Left forelimb (tissue), 1 donor: Measurements from ENCODE around the gene SHC3.

Experiments used
- DNase-seq: peaks from one replicate; pipeline ENCODE4 v3.0.0-alpha.2; 2018; ENCODE audit warnings: low spot score

The SHC3 gene

GRCh38 chr9:89052470-89053097, 126.0 kb downstream of the SHC3 start:
- DNase-seq = no peak

- DNase-seq = no peak
These were observed 127.1 kb downstream of the SHC3 start for GRCh38 chr9:89051421-89052025.

- no peak for DNase-seq
These were observed 129.0 kb downstream of the SHC3 start for GRCh38 chr9:89049646-89050045.

GRCh38 chr9:89048616-89049015, 130.0 kb downstream of the SHC3 start:
- no peak for DNase-seq

DNA sequence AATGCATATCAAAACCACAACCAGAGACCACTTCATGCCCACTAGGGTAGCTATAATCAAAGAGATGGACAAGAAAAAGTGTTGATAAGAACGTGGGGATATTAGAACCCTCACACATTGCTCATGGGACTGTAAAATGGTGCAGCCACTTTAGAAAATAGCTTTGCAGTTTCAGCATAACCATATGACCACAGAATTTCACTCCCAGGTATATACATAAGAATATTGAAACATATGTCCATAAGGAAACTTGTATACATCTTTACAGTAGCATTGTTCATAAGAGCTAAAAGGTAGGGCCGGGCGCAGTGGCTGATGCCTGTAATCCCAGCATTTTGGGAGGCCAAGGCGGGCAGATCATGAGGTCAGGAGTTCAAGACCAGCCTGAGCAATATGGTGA, 131.0 kb downstream of the SHC3 start:
- DNase-seq = no peak

- DNase-seq = no peak
These were observed 131.8 kb downstream of the SHC3 start for GRCh38 chr9:89046832-89047231.

GRCh38 chr9:89044881-89045280, 133.7 kb downstream of the SHC3 start:
- DNase-seq = no peak

- DNase-seq = no peak
These were observed 134.5 kb downstream of the SHC3 start for GRCh38 chr9:89044104-89044503.

DNA sequence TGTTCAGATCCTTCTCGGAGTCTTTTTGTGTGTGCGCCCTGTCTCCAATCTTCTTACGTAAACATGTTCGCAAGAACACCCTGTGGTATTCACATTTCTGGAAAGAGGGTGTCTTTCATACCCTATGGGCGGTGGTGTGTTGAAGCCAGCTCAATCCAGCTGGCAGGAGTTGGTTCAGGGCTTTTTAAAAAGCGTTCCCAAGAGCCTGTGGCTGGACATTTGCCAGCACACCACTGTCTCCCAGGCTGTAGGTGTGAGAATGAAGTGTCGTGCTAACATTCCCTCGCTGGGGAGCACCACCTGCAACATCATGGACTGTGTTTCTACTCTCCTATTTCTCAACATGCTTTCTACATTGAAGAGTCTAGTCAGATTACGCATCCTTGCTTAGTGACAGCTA, 135.6 kb downstream of the SHC3 start:
- no peak for DNase-seq

GRCh38 chr9:89039664-89040063, 139.0 kb downstream of the SHC3 start:
- DNase-seq = no peak

GRCh38 chr9:89039104-89039465, 139.5 kb downstream of the SHC3 start:
- no peak for DNase-seq

GRCh38 chr9:89038382-89039103, 140.1 kb downstream of the SHC3 start:
- DNase-seq = no peak

GRCh38 chr9:89037891-89038290, 140.7 kb downstream of the SHC3 start:
- DNase-seq = no peak

GRCh38 chr9:89037346-89037745, 141.3 kb downstream of the SHC3 start:
- no peak for DNase-seq

- DNase-seq = no peak
These were observed 141.7 kb downstream of the SHC3 start for GRCh38 chr9:89036891-89037290.

- no peak for DNase-seq
These were observed 142.2 kb downstream of the SHC3 start for GRCh38 chr9:89036383-89036782.

GRCh38 chr9:89032661-89033060, 146.0 kb downstream of the SHC3 start:
- DNase-seq = no peak

- DNase-seq = no peak
These were observed 146.4 kb downstream of the SHC3 start for GRCh38 chr9:89032173-89032572.

GRCh38 chr9:89029788-89030187, 148.8 kb downstream of the SHC3 start:
- DNase-seq = no peak

DNA sequence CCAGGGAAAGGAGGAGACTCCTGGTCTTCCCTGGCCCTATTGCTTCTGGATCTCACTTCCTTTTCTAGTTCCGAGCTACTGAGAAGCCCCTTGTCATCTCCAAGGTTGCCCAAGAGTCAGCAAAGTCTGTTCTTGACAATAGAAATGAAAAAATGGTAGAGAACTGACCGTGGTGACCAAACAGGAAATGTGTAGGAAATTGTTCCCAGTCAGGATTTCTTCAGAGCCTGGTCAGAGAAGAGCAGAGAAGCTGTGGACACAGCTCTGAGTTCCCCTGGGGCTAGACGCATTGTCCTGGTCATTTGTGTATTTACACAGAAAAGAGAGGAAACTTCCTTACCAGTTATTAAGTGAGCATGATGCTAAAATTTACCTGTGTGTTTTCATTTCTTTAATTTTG, 151.7 kb downstream of the SHC3 start:
- no peak for DNase-seq

DNA sequence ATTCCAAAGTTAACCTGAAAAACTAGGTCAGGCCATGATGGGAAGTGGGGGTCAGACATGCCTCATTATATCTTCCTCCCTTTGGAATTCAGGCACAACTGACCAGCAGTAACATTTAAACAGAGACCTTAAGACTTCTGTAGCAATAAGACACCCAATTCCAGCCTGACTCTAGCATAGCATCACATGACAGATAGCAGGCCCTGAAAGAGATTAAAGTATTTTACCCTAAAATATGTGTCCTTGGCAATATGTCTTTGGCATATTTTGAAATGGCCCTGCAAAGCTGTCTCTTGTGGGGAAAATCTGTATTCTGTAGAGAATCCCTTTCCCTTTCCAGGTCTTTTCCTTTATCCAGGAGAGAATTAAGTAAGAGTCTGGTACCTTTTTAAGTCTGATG, 153.1 kb downstream of the SHC3 start:
- no peak for DNase-seq

DNA sequence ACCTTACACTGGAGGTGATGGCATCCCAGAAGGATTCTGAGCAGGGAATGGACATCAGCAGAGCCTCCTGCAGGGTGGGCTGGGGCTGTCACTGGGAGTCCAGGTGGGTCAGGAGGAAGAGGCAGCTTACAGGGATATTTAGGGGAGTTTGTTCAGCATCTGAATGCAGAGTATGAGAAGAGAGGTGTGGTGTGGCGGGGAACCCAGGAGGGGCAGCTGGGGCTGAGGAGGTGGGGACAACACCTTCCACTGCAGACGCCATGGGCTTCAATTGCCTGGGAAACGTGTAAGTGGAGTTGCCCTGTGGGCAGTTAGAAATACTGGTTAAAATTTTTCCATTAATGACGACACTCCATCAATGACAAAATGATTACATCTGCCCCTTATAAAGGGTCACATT, 153.9 kb downstream of the SHC3 start:
- DNase-seq = no peak

- DNase-seq = no peak
These were observed 154.9 kb downstream of the SHC3 start for GRCh38 chr9:89023740-89024139.

DNA sequence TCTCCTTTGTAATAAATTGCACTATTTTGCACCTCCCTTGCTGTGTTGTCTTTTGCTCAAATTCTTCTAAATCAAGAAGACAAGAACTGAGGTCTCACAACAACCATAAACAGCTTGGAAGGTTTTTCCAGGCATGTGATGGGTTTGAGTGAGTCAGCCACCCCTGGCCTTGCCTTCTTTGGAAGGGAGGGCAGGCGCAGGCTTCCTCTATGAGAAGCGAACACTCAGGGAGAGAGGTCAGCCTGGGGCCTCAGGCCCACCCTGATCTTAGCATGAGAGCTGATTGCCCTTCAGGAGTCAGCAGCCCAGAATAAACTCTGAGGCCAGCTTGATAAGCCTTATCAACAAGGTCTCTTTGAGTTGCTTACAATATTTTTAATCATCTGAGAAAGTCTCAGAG, 155.7 kb downstream of the SHC3 start:
- DNase-seq = no peak
